Inflammatory macrophage treated with lipopolysaccharide for 4 hours (primary cell): ENCODE measurements around the gene PAK5.
"Not testable (repeated sequence)": the region's sequence is repeated elsewhere in the genome, so short reads cannot be mapped to it uniquely, and the experiment has no call there.

Experiments used
- DNase-seq: peaks from one replicate; pipeline ENCODE4 v3.0.0-alpha.2; 2020

Gene PAK5

DNA sequence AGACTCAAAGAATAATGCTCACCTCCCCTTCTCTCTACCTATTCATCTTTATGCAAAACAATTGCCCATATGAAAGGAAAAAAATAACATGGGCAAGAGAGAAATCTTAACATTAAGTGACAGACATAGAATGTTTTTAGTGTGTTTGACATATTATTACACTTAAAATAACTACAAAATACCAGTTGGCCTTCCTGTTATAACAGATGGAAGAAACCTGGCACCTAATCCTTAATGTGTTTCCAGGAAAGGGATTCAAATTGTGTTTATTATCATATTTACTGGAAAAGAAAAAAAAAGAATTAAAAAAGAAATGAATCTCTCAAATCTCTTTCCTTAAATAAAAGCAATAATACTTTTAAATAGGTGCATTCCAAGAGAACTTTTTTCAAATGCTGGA lies 165.9 kb downstream of the PAK5 start:
- DNase-seq = no peak

DNA sequence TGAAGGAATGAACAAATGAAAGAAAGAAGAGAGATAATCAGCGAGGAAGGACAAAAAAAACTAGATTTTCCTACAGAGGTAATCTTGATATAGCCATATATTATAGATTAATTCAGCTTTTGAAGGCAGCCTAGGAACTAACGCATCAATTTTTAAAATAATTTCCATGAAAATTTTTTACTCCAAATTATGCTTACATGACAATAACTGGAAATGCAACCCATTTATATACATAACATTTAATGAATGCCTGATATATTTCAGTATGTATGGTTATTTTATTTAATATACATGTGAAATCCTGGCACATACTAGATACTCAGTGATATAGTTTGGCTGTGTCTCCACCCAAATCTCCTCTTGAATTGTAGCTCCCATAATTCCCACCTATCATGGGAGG lies 166.8 kb downstream of the PAK5 start:
- no peak for DNase-seq

DNA sequence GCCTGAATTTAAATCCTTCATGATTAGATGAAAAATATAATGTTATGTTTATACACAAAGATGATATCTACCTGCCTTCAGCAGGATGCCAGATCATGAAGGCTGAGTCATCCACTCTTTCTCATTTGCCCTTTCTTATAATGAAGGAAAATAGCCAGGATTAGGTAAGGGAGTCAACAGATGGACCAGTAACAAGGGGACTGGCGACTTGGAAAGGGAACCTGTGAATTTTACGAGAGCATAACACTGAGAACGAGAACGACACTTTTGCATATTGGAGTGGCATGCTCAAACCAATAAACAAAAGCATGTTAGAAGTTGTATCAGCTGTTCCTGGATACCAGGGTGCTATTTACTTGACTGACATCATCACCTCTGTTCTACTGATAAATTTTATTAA lies 170.5 kb downstream of the PAK5 start:
- no peak for DNase-seq

DNA sequence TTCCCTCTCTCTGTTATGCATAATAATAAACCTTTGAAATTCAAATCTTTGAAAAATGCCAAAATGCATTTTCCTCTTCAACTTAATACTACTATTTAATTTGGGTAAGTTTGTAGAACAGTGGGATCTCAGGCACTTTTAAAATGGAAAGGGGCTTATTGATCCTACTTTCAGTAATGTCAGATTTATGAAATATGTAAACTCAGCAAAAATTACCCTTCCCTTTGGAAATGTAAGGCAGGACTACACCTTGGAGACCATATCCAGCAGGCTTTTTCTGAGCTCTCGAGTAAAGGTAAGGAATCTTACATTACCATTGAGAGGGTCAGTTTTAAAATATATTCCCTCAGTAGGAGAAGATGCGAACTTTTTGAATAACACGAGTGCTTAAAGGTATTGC lies 175.5 kb downstream of the PAK5 start:
- no peak for DNase-seq

DNA sequence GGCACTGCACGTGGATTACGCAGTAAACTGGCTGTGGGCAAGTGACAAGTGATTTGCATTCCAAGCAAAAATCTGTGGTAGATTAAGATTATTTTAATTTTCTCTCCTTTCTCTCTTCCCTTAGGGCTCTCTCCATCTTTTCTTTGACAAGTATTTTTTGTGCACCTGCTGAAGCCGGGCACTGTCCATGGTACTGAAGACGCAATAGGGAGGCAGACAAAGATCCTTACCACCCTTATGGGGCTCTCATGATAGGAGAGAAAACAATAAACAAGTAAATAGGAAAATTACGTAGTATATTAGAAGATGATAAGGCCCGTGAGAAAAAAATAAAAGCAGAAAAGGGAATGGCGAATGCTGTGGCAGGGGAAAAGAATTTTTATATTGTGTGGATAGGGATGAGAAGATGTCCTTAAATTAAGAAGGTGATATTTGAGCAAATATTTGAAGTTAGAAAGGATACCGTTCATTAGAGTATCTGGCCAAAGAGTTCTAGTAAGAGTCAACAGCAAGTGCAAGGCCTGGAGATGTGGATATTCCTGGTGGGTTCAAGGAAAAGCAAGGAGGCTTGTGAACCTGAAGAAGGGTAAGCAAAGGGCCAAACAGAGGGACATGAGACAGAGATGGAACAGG lies 178.5 kb downstream of the PAK5 start:
- DNase-seq = no peak

DNA sequence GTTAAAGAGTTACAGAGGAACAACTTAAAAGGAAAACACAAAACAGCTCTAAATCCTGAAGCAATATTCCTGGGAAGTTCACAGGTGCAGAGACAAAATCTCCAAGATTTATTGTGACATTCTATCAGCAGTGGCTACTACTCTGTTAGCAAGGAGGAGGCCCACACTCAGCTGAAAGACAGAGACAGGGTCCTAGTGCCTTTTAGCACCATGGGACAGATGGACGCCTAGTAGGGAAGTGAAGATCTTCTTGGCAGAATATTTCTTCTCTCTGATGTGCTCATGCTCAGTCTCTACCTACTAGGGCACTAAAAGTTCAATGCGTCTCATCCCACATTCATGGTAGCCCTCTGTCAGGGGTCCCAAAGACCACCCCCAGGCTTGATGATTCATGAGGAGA lies 191.1 kb downstream of the PAK5 start:
- DNase-seq = no peak

DNA sequence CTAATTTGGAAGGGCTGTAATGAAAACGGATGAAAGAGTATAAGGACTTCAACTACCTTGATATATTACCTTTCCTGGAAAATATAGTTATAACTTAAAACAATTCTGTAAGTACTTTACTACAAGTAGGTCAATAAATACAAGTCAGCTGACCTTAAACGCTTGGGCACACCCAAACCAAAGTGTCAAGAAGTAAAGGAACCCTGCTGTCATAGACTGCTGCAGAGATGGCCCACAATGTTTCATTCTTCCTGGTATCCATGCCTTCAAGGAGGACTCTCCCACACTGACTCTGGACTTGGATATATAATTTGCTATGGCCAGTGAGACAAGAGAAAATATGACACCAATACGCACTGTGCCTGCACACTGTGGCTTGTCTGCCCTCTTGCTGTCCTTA lies 192.5 kb downstream of the PAK5 start:
- no peak for DNase-seq

DNA sequence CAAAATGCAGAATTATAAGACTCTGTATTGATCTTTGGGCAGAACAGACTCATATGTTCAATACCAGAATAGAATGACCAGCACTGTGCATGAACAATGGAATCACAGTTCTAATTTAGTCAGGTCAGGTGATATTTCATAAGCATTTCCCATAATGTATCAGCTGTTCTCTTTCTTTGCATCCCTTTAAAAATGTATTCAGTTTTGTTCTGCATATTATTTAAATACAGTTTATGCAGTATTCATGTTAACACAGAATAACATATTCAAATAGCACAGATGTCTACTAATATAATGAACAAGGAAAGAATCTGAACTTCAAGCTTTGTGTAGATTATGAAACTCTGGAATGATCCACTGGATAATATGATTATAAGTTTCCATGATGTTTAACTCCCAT lies 196.0 kb downstream of the PAK5 start:
- DNase-seq = no peak

DNA sequence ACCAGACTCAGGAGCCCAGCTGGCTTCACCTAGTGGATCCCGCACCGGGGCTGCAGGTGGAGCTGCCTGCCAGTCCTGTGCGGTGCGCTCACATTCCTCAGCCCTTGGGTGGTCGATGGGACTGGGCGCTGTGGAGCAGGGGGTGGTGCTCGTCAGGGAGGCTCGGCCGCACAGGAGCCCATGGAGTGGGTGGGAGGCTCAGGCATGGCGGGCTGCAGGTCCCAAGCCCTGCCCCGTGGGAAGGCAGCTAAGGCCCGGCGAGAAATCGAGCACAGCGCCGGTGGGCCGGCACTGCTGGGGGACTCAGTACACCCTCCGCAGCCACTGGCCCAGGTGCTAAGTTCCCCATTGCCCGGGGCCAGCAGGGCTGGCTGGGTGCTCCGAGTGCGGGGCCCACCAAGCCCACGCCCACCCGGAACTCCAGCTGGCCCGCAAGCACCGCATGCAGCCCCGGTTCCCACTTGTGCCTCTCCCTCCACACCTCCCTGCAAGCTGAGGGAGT lies 197.3 kb downstream of the PAK5 start:
- DNase-seq = not testable (repeated sequence)

DNA sequence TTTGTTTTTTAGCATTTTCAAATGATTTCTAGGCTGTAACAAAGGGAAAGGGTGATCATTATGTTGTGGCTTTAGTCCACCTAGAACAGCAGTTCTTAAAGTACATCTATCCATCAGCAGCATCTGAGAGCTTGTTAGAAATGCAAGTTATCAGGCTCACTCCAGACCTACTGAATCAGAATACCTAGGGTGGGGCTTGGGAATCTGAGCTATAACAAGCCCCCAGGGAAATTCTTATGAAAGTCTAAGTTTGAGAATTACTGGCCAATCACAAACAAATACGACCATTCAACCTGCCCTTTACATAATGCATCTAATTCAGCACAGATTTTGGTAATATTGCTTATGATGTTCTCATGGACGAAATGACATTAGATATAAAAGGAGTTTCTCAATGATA lies 201.0 kb downstream of the PAK5 start:
- no peak for DNase-seq

DNA sequence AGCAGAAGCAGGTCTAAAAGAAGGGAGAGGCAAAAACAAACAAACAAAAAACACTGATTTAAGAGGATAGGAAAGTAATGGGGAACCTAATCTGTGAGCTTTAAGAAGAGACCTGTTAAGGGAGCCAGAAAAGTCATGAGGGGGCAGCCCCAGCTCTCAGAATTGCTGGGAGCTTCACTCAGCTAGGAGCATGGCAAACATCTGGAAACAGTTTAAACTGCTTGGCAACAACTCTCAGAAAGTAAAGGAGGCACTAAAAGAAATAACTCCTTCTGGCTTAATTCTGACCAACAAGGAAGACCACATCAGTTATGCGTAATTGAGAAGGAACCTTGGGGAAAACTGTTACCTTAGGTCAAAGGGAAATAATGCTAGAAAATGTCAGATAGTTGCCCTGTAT lies 203.1 kb downstream of the PAK5 start:
- no peak for DNase-seq

DNA sequence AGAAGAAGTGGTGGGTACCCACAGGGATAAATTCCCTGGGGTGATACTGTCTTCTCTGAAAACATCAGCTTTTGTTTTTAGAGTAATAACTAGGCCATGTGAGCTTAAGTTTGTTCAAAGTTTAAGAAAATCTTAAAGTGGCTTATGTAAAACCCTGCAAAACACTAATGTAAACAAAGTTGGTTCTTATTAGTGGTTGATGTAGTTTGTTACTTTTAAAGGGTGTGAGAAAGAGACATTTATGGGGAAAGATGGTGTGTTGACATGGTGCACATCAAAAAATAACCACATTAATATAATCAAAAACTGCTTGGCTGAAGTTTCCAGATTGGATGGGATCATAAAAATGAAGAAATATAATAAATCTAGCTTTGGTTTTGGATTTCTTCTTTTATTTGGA lies 204.5 kb downstream of the PAK5 start:
- no peak for DNase-seq

DNA sequence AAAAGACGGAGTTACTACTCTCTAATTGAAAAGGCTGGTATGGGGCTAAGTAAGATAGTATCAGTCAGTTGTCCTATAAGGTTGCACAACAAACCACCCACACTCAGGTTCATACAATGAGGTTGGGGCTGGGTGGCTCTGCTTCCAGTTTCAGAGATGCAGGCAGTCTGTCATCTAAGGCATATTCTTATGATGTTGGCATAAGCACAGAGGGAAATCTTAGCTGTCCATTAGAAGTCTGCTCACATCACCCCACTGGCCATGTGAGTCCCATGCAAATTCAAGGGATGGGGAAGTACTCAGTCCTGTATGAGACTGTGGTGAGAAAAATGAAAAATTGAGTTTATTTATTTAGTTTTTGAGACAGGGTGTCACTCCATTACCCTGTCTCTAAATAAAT lies 205.9 kb downstream of the PAK5 start:
- DNase-seq = peak; percentile 94

DNA sequence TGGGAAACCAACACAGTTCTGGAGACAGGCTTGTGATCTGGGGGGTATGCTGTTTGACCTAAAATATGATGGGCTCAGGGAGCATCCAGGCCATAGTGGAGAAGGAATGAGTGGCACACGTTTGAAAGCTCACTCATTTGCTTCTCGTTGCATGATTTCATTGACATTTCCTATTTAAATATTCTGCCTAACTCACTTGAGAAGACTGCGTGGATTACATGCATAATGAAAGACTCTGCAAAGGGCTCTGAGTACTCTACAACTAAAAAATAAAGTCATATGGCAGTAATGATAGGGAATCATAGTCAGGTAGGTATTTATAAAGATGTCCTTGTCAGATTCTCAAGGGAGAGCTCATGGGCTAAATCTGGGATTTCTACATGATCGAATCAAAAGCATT lies 206.6 kb downstream of the PAK5 start:
- DNase-seq = no peak

DNA sequence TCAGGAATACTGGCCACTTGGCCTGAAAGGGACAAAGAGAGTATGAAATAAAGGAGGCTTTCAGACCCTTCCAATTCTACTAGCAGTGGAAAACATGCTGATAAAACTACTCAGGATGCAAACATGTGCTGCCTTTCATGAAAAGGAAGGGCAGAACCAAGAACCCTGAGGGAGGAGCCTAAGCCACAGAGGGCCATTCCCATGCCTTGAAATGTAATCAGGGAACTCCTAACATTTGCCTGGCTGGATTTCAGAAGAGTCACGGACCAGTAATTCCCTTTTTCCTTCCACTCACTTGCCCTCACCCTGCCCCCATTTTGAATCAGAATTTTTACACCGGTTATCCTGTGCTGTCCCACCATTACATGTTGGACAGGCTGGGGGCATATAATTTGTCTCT lies 208.3 kb downstream of the PAK5 start:
- peak; percentile 77 for DNase-seq

DNA sequence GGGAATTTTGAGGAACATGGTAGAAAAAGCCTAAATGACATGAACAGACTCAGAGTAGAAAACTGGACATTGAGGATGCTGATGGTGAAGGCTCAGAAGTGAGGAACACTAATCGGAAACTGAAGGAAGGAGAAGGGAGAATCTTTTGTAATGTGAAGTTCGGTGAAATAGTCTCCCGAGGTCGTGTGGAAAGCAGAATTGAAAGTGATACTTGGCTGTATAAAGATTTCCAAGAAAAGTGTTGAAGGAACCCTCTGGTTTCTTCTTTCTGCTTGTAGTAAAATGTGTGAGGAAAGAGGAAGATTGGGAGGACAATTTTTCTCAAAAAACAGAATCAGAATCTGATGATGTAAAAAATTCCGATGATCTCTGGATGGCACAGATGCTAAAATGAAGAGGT lies 209.0 kb downstream of the PAK5 start:
- DNase-seq = peak; percentile 89

DNA sequence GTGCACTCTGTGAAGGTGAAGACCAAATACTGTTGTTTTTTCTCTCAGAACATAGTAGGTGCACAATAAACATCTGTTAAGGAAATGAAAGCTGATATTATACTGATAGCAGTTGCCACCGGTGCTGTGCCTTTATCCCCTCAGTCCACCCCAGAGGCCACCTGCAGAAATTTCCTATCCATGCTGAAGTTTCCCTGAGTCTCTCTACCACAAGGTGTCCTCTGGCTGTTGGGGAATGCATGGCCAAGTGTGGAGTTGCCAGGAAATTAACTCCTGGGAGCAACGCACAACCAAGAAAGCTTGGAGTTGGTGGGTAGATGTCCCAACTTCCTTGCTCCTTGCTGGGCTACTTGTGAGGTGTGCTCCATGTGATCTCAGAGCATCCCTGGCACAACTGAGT lies 210.3 kb downstream of the PAK5 start:
- DNase-seq = no peak

DNA sequence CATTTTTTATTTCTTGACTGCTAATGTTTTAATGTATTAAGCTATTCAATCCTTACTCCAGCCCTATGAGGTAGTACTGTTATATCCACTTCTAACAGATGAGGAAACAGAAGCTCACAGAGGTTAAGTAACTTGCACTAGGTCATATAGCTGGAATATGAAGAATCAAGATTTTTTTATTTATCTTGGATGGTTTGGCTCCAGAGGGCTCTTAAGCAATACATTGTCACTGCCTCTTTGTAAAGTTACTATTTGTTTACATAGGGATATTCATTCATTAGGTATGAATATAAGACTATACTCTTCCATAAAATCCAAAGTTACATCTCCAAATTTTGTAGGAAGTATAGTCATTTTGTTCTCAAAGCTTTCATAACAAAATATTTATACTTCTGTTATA lies 210.7 kb downstream of the PAK5 start:
- DNase-seq = peak; percentile 63

DNA sequence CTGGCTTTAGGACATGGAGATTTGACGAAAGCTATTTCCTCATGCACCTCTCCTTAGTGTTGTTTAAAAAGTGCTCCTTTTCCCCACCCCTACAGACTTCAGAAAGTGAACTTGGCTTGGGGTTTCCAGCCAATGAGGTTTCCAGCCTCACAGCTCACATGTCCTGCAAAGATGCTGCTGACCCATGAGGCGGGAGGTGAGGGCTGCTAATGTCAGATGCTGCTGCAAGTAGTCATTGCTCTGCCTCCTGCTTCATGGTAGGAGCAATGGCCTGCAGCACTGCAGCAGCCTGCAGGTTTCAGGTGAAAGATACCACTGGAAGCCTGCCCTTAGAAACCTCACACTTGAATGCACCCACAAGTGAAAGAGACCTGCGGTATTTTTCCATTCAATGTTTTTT lies 211.7 kb downstream of the PAK5 start:
- DNase-seq = no peak

DNA sequence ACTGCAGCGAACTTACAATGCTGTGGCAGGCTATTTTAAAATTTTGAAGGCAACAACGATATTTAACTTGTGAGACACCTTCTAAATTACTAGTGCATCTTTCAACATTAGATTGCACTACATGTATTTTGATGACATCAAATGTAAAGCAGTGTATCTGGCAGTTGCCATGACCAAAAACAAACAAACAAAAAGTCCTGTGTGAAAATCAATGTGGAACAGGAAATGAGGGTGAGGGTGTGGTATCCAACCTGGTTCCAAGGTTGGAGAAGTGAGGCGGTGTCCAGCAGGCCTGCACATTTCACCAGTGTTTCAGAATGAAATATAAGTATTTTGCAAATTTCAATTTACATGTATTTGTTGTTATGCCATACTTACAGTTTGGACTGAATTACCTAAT lies 212.5 kb downstream of the PAK5 start:
- DNase-seq = peak; percentile 35

DNA sequence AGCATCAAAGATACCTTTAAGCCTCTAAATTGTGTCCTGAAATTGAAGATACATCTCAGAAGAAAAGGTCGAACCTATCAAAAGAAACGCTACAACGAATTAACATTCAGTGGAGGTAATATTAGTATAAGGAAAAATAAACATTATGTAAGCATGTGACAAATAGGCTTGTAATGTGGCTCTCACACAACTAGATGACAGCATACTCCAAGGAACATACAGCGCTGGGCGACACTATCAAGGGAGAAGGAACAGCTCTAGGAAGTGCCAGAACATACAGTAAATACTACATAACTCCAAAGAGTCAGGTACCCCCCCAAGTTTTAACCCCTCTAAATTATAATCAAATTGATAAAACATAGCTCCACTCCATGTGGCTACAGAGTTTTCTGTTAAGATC lies 220.9 kb downstream of the PAK5 start:
- DNase-seq = peak; percentile 68

DNA sequence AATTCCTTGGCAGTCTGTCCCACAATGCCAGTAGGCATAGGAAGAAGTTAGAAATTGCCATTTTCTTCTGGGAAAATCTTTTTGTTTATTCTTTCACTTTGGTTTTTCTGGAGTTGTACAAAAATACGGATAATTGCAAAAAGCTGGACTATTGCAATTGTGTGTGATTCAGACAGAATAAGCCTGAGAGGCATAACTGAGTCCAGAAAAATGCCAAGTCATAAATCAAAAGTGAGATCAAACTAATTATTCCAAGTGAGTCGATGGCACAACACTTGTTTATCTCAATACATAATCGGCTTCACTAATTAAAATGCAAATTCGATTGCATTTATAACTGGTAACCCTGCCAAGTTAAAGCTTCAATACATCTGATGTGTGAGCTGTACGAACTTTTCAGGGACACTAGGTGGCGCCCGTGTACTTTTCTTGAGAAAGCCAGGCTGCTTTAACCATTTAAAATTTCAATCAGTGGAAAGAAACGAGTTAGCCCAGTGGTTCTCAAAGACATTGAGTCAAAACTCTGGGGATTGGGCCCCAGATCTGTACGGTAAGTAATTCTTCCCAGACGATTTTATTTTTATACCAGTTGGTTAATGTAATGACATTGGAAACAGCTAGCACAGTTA lies 221.9 kb downstream of the PAK5 start:
- DNase-seq = peak; percentile 70

DNA sequence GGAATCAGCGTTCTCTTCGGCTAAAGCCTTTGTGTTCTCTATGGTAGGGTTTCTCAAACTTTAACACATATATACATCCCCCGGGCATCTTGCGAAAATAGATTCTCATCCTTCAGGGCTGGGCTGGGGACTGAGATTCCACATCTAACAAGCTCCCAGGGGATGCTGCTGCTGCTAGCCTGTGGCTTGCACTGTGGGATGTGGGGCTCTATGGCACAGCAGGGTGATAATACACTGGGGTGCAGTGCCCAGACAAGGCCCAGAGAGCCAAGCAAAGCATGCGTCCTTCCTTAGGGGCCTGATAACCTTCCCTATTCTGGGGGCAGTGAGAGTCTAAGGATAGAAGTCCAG lies 222.4 kb downstream of the PAK5 start:
- no peak for DNase-seq

DNA sequence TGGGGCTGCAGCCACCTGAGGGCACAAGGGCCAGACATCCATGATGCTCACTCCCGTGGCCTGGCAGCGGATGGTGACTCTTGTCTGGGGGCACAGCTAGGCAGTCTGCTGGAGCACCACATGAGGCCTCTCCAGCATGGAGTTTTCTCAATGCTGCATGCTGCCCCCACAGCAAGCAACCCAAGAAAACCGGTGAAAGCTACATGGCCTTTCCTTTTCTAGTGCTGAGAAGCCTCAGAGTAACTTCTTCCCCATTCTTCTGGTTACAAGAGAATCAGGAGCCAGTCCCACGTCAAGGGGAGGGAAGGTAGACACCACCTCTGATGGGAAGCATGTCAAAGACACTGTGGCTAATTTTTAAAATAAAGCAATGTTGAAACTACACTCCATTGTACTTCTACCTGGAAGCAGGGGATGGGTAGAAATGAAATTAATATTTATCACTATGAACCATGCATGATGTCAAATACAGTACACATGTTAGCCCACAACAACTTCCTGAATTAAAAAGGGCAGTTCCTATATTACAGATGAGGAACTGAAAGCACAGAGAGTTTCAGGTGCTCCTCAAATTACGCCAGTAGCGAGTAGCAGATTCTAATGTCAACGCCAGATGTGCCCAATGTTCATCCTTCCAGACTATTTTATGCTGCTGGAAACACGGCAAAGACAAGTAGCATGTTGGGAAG lies 223.0 kb downstream of the PAK5 start:
- DNase-seq = peak; percentile 83

DNA sequence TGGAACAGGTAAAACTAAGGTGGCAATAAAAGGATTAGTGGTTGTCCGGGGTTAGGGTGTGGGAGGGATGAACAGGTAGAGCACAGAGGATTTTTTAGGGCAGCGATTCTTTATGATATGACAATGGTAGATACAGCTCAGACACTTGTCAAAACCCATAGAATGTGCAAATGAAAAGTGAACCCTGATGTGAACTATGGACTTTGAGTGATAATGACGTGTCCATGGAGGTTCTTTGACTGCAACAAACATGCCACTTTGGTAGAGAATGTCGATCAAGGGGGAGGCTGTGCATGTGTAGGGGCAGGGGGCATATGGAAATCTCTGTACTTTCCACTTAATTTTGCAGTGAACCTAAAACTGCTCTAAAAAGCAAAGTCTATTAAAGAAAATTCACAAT lies 223.8 kb downstream of the PAK5 start:
- no peak for DNase-seq
